ENCODE data around the gene TBC1D10A. TPM values are rescaled to one million over a fixed set of nuclear protein-coding genes. Genes with fewer than 3 reads are reported as not detected.

The TBC1D10A gene
- total RNA-seq, 2 donors from 2014 or later, result 27.2 to 36.9 TPM

GRCh38 chr22:30297276-30297990 is 29.3 kb downstream of the TBC1D10A start:
- Mint-ChIP-seq H3K36me3 (peaks cover 2 to 27% of the 10 kb centered on the region in 2 donors), H3K9me3 (no peaks in the 10 kb centered on the region), H3K27ac (peak overlapping the region; percentile 77 to 78)
- no peak for ATAC-seq
- DNase-seq (ENCODE audit: low spot score in 2 of 2), result no peak

GRCh38 chr22:30296833-30297232 is 29.9 kb downstream of the TBC1D10A start:
- ATAC-seq, result no peak
- peaks cover 0 to 26% of the 10 kb centered on the region in 2 donors for H3K36me3 Mint-ChIP-seq
- DNase-seq (ENCODE audit: low spot score in 2 of 2), result no peak
- peak overlapping the region; percentile 77 to 86 for H3K27ac Mint-ChIP-seq
- no peaks in the 10 kb centered on the region for H3K9me3 Mint-ChIP-seq

- no peak for DNase-seq (ENCODE audit: low spot score in 2 of 2)
- ATAC-seq, result peak in 1 of 2 donors; percentile 25
- H3K36me3 Mint-ChIP-seq, result peaks cover 0 to 22% of the 10 kb centered on the region in 2 donors
- no peaks in the 10 kb centered on the region for H3K9me3 Mint-ChIP-seq
- H3K27ac Mint-ChIP-seq, result peak overlapping the region; percentile 77 to 86
Observed at GRCh38 chr22:30296324-30296723, 30.4 kb downstream of the TBC1D10A start.

GRCh38 chr22:30295576-30295975 is 31.2 kb downstream of the TBC1D10A start:
- ATAC-seq, result no peak
- no peak for DNase-seq (ENCODE audit: low spot score in 2 of 2)
- no peaks in the 10 kb centered on the region for H3K9me3 Mint-ChIP-seq
- H3K27ac Mint-ChIP-seq, result peak overlapping the region in 1 of 2 donors; percentile 61
- peaks cover 0 to 15% of the 10 kb centered on the region in 2 donors for H3K36me3 Mint-ChIP-seq

GRCh38 chr22:30294830-30295229 is 31.9 kb downstream of the TBC1D10A start:
- DNase-seq (ENCODE audit: low spot score in 2 of 2) (no peak), ATAC-seq (no peak)
- Mint-ChIP-seq H3K27ac (no peak overlapping the region), H3K9me3 (no peaks in the 10 kb centered on the region), H3K36me3 (peaks cover 0 to 13% of the 10 kb centered on the region in 2 donors)

- DNase-seq (ENCODE audit: low spot score in 2 of 2), result no peak
- no peak for ATAC-seq
- Mint-ChIP-seq H3K9me3 (no peaks in the 10 kb centered on the region), H3K36me3 (peaks cover 0 to 11% of the 10 kb centered on the region in 2 donors), H3K27ac (peak overlapping the region; percentile 51 to 88)
Observed at GRCh38 chr22:30294066-30294465, 32.7 kb downstream of the TBC1D10A start.

GRCh38 chr22:30293026-30293425 is 33.7 kb downstream of the TBC1D10A start:
- H3K36me3 Mint-ChIP-seq, result peaks cover 0 to 1% of the 10 kb centered on the region in 2 donors
- no peak for ATAC-seq
- no peaks in the 10 kb centered on the region for H3K9me3 Mint-ChIP-seq
- peak overlapping the region in 1 of 2 donors; percentile 51 for H3K27ac Mint-ChIP-seq
- DNase-seq (ENCODE audit: low spot score in 2 of 2), result no peak

- DNase-seq (ENCODE audit: low spot score in 2 of 2), result no peak
- Mint-ChIP-seq H3K27ac (peak overlapping the region in 1 of 2 donors; percentile 51), H3K9me3 (no peaks in the 10 kb centered on the region), H3K36me3 (no peaks in the 10 kb centered on the region)
- ATAC-seq, result no peak
Observed at GRCh38 chr22:30292069-30292970, 34.4 kb downstream of the TBC1D10A start.

GRCh38 chr22:30291058-30291892 is 35.5 kb downstream of the TBC1D10A start:
- Mint-ChIP-seq H3K9me3 (no peaks in the 10 kb centered on the region), H3K27ac (peak overlapping the region in 1 of 2 donors; percentile 87), H3K36me3 (no peaks in the 10 kb centered on the region)
- ATAC-seq, result no peak
- no peak for DNase-seq (ENCODE audit: low spot score in 2 of 2)

GRCh38 chr22:30290342-30291057 is 36.2 kb downstream of the TBC1D10A start:
- ATAC-seq, result no peak
- Mint-ChIP-seq H3K27ac (peak overlapping the region; percentile 87 to 94), H3K36me3 (no peaks in the 10 kb centered on the region), H3K9me3 (no peaks in the 10 kb centered on the region)
- DNase-seq (ENCODE audit: low spot score in 2 of 2), result no peak

- DNase-seq (ENCODE audit: low spot score in 2 of 2), result no peak
- H3K27ac Mint-ChIP-seq, result peak overlapping the region; percentile 87 to 94
- no peaks in the 10 kb centered on the region for H3K36me3 Mint-ChIP-seq
Observed at GRCh38 chr22:30289980-30290313, 36.8 kb downstream of the TBC1D10A start.

GRCh38 chr22:30289141-30289979 is 37.4 kb downstream of the TBC1D10A start, which contains the start of gene CASTOR1:
Gene CASTOR1 (minus strand): TSS chr22:30289505. CDS start chr22:30289497, 8 bp downstream.
- DNase-seq (ENCODE audit: low spot score in 2 of 2) (peak; percentile 94 to 95), ATAC-seq (peak; percentile 85 to 88)
- peak within 1 kb of the TSS; percentile 87 to 94 for H3K27ac Mint-ChIP-seq
- H3K36me3 Mint-ChIP-seq, result no peaks in the 10 kb centered on the region
- H3K9me3 Mint-ChIP-seq, result no peaks in the 10 kb centered on the region

More at GRCh38 chr22:30289980-30290313, 36.8 kb downstream of the TBC1D10A start:
- peak; percentile 19 for ATAC-seq
- no peaks in the 10 kb centered on the region for H3K9me3 Mint-ChIP-seq

- DNase-seq (ENCODE audit: low spot score in 2 of 2), result no peak
- Mint-ChIP-seq H3K9me3 (no peaks in the 10 kb centered on the region), H3K36me3 (no peaks in the 10 kb centered on the region), H3K27ac (peak overlapping the region; percentile 57 to 89)
- ATAC-seq, result no peak
Observed at GRCh38 chr22:30288419-30289140, 38.2 kb downstream of the TBC1D10A start.

- DNase-seq (ENCODE audit: low spot score in 2 of 2) (peak; percentile 82 to 88), ATAC-seq (peak; percentile 48 to 53)
- no peaks in the 10 kb centered on the region for H3K9me3 Mint-ChIP-seq
- peak overlapping the region; percentile 57 to 89 for H3K27ac Mint-ChIP-seq
- no peaks in the 10 kb centered on the region for H3K36me3 Mint-ChIP-seq
Observed at GRCh38 chr22:30287648-30288418, 38.9 kb downstream of the TBC1D10A start.

Data from activated naive CD4-positive, alpha-beta T cell treated with anti-CD3 and anti-CD28 coated beads, Interleukin-2, amount 50 U/mL, for 72 hours (primary cell).